ENCODE data around the gene HOXA7.

The HOXA7 gene

GRCh38 chr7:27147199-27148030 is 9.1 kb downstream of the HOXA7 start, which contains the start of gene HOXA6:
Gene HOXA6, minus strand, starts transcription at chr7:27147774. Its CDS starts 25 bp downstream, at chr7:27147749.
- Histone ChIP-seq H3K36me3 (ENCODE audit: insufficient read depth) (no peaks in the 10 kb centered on the region), H3K9ac (no peak within 1 kb of the TSS), H3K79me2 (ENCODE audit: insufficient read depth, low read depth) (no peaks in the 10 kb centered on the region), H4K20me1 (ENCODE audit: insufficient read depth) (no peaks in the 10 kb centered on the region), H3K4me2 (no peak within 1 kb of the TSS), H3K4me3 (IDR thresholded peaks at IDR 0.05; ENCODE audit: insufficient read depth, low read depth, low read length) (no peak within 1 kb of the TSS), H3K27ac (no peak within 1 kb of the TSS), H3K27me3 (ENCODE audit: insufficient read depth, low read depth) (no peaks in the 10 kb centered on the region), H2AFZ (ENCODE audit: low read depth) (no peak within 1 kb of the TSS), H3K4me1 (ENCODE audit: low read depth, poor library complexity, severe bottlenecking) (peaks cover 7% of the 10 kb centered on the region)
- no peak for TF ChIP-seq CTCF (conservative IDR thresholded peaks at IDR 0.05; ENCODE audit: low read depth, low read length)

GRCh38 chr7:27146491-27147198 is 9.8 kb downstream of the HOXA7 start:
- Histone ChIP-seq H3K4me2 (no peak overlapping the region), H4K20me1 (ENCODE audit: insufficient read depth) (no peaks in the 10 kb centered on the region), H3K79me2 (ENCODE audit: insufficient read depth, low read depth) (no peaks in the 10 kb centered on the region), H3K27me3 (ENCODE audit: insufficient read depth, low read depth) (no peaks in the 10 kb centered on the region), H3K36me3 (ENCODE audit: insufficient read depth) (no peaks in the 10 kb centered on the region), H3K9ac (no peak overlapping the region), H3K27ac (no peak overlapping the region), H2AFZ (ENCODE audit: low read depth) (no peak overlapping the region), H3K4me1 (ENCODE audit: low read depth, poor library complexity, severe bottlenecking) (peaks cover 7% of the 10 kb centered on the region), H3K4me3 (IDR thresholded peaks at IDR 0.05; ENCODE audit: insufficient read depth, low read depth, low read length) (no peak overlapping the region)
- TF ChIP-seq CTCF (conservative IDR thresholded peaks at IDR 0.05; ENCODE audit: low read depth, low read length), result no peak

GRCh38 chr7:27145914-27146412 is 10.5 kb downstream of the HOXA7 start:
- H3K36me3 ChIP-seq (ENCODE audit: insufficient read depth), result no peaks in the 10 kb centered on the region
- H3K4me2 ChIP-seq, result no peak overlapping the region

More at GRCh38 chr7:27145914-27146412, 10.5 kb downstream of the HOXA7 start:
- Histone ChIP-seq H3K4me1 (ENCODE audit: low read depth, poor library complexity, severe bottlenecking) (peaks cover 7% of the 10 kb centered on the region), H2AFZ (ENCODE audit: low read depth) (no peak overlapping the region), H3K9ac (no peak overlapping the region), H3K27me3 (ENCODE audit: insufficient read depth, low read depth) (no peaks in the 10 kb centered on the region), H3K79me2 (ENCODE audit: insufficient read depth, low read depth) (no peaks in the 10 kb centered on the region), H4K20me1 (ENCODE audit: insufficient read depth) (no peaks in the 10 kb centered on the region), H3K27ac (no peak overlapping the region), H3K4me3 (IDR thresholded peaks at IDR 0.05; ENCODE audit: insufficient read depth, low read depth, low read length) (no peak overlapping the region)
- TF ChIP-seq CTCF (conservative IDR thresholded peaks at IDR 0.05; ENCODE audit: low read depth, low read length), result no peak

Data from KMS-11 (cell line).